NCI-H1105 treated with DMSO at 0.1 percent for 48 hours (cell line): ENCODE data around the gene RBM4.
"Not testable (repeated sequence)": the region's sequence is repeated elsewhere in the genome, so short reads cannot be mapped to it uniquely, and the experiment has no call there.

Source experiments
- DNase-seq: peaks from one replicate; lab custom pipeline; 2025; lab: John Stamatoyannopoulos, UW

Gene RBM4

GRCh38 chr11:66617155-66617834 is 21.2 kb upstream of the RBM4 start:
- DNase-seq = no peak

GRCh38 chr11:66619080-66619554 is 19.4 kb upstream of the RBM4 start:
- DNase-seq = no peak

- no peak for DNase-seq
These were observed 14.1 kb upstream of the RBM4 start for GRCh38 chr11:66624450-66624849.

GRCh38 chr11:66625041-66625751 is 13.3 kb upstream of the RBM4 start:
- DNase-seq = no peak

GRCh38 chr11:66625752-66626149 is 12.8 kb upstream of the RBM4 start:
- no peak for DNase-seq

- DNase-seq = no peak
These were observed 12.1 kb upstream of the RBM4 start for GRCh38 chr11:66626382-66626781.

GRCh38 chr11:66626926-66627325 is 11.6 kb upstream of the RBM4 start:
- DNase-seq = no peak

- no peak for DNase-seq
These were observed 10.4 kb upstream of the RBM4 start for GRCh38 chr11:66628061-66628603.

GRCh38 chr11:66629356-66629755 is 9.1 kb upstream of the RBM4 start:
- no peak for DNase-seq

- DNase-seq = no peak
These were observed 6.6 kb upstream of the RBM4 start for GRCh38 chr11:66631883-66632282.

- no peak for DNase-seq
These were observed 5.6 kb upstream of the RBM4 start for GRCh38 chr11:66632952-66633351.

GRCh38 chr11:66636411-66636810 is 2.1 kb upstream of the RBM4 start:
- DNase-seq = no peak

GRCh38 chr11:66637557-66638176 is 836 bp upstream of the RBM4 start:
- DNase-seq = peak; percentile 57

- DNase-seq = peak; percentile 16
These were observed 737 bp downstream of the RBM4 start for GRCh38 chr11:66639066-66639813.

GRCh38 chr11:66639814-66640340 is 1.4 kb downstream of the RBM4 start:
- not testable (repeated sequence) for DNase-seq

GRCh38 chr11:66641834-66642233 is 3.3 kb downstream of the RBM4 start:
- DNase-seq = peak; percentile 47

GRCh38 chr11:66643745-66644437 is 5.4 kb downstream of the RBM4 start:
- DNase-seq = no peak

GRCh38 chr11:66646828-66647227 is 8.3 kb downstream of the RBM4 start:
- DNase-seq = no peak

GRCh38 chr11:66649903-66650302 is 11.4 kb downstream of the RBM4 start:
- no peak for DNase-seq

- DNase-seq = no peak
These were observed 12.5 kb downstream of the RBM4 start for GRCh38 chr11:66651016-66651415.

- DNase-seq = no peak
These were observed 14.1 kb downstream of the RBM4 start for GRCh38 chr11:66652651-66653050.
